Lower lobe of right lung (tissue), 2 donors: ENCODE measurements around the gene EIPR1. TPM values are rescaled to one million over a fixed set of nuclear protein-coding genes. Genes with fewer than 3 reads are reported as not detected.

Experiments used
- ATAC-seq, 2 donors: fragments of 200-7000 bp; cut with Tn5 transposase; one replicate each; pipeline ENCODE4 v1.9.1; 2020 to 2022; ENCODE audit warnings: mild to moderate bottlenecking in 2 of 2, moderate library complexity in 2 of 2
- DNase-seq: peaks from one replicate; pipeline ENCODE4 v3.0.0-alpha.2; 2020
- H3K27ac ChIP-seq: fragments of 200-600 bp; one replicate; pipeline ENCODE4 v1.8.0; 2022
- H3K27me3 ChIP-seq: fragments of 200-600 bp; one replicate; pipeline ENCODE4 v1.8.0; 2022; ENCODE audit warnings: low read depth
- H3K36me3 ChIP-seq: fragments of 200-600 bp; one replicate; pipeline ENCODE4 v1.8.0; 2022; ENCODE audit warnings: mild to moderate bottlenecking
- H3K4me1 ChIP-seq: fragments of 200-600 bp; one replicate; pipeline ENCODE4 v1.8.0; 2022
- H3K4me3 ChIP-seq: fragments of 200-600 bp; one replicate; pipeline ENCODE4 v1.8.0; 2022; ENCODE audit warnings: mild to moderate bottlenecking
- H3K9me3 ChIP-seq: fragments of 200-600 bp; one replicate; pipeline ENCODE4 v1.8.0; 2022
- intact Hi-C: fragments of 100-400 bp; cut with DNase I; formaldehyde crosslinking; loops from one replicate; pipeline ENCODE4 v1.11.0; 2022
- total RNA-seq: library from RNA; stranded (reverse); fragmentation: NEBNext Ultra II Directional; extraction: Animal tissue kit (Norgen Biotek cat#: 25700); gene quantifications from one replicate; pipeline ENCODE4 v1.2.1, GENCODE V29; 2021
- TF ChIP-seq, protein P1 (sequence below): fragments of 200-600 bp; IDR thresholded peaks from one replicate; pipeline ENCODE4 v1.8.0; 2022; ENCODE audit warnings: antibody characterized with exemption, mild to moderate bottlenecking
- donor health status: DM: no; HTN: yes; CAD: no; lungs with severe emphysema.

The EIPR1 gene
- total RNA-seq, 1 donor from 2014 or later, result 14.9 TPM

DNA sequence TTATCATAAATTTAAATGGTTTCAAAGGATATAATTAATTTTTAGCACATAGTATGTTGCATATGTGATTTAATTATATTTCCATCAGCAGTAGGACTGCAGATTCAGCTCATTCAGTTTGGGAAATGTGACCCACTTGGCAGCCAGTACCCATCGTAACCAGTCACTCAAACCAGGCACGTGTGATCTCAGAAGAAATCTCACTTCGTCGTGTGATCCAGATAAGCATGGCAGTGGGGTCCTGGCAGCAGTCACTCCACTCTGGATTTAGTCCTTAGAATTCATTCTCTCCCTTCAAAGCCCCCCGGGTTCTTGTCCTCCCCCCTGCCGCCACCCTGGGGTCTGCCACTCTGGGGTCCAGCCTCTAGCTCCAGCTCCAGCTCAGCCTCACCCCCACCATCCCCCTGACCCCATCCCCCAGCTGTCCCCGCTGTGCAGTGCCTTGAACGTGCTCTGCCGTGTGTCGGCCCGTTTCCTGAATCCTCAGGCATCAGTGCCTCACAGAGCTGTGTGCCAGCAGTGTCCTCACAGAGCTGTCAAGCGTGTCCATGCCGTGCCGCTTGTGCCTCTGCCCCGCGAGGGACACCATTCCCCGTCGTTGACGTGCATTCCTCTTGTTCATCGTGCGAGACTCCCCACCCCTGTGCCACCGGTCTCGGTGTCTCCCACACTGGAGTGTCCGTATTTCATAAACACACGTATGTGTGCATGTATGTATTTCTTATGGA lies 36.7 kb upstream of the EIPR1 start:
- no peak for ATAC-seq
- intact Hi-C loops, result no loop called here
- Histone ChIP-seq H3K36me3 (peaks cover 25% of the 10 kb centered on the region), H3K27me3 (no peaks in the 10 kb centered on the region), H3K27ac (no peak overlapping the region), H3K4me3 (no peak overlapping the region), H3K4me1 (no peaks in the 10 kb centered on the region), H3K9me3 (no peaks in the 10 kb centered on the region)
- TF ChIP-seq, protein P1, sequence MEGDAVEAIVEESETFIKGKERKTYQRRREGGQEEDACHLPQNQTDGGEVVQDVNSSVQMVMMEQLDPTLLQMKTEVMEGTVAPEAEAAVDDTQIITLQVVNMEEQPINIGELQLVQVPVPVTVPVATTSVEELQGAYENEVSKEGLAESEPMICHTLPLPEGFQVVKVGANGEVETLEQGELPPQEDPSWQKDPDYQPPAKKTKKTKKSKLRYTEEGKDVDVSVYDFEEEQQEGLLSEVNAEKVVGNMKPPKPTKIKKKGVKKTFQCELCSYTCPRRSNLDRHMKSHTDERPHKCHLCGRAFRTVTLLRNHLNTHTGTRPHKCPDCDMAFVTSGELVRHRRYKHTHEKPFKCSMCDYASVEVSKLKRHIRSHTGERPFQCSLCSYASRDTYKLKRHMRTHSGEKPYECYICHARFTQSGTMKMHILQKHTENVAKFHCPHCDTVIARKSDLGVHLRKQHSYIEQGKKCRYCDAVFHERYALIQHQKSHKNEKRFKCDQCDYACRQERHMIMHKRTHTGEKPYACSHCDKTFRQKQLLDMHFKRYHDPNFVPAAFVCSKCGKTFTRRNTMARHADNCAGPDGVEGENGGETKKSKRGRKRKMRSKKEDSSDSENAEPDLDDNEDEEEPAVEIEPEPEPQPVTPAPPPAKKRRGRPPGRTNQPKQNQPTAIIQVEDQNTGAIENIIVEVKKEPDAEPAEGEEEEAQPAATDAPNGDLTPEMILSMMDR, result no peak
- no peak for DNase-seq

DNA sequence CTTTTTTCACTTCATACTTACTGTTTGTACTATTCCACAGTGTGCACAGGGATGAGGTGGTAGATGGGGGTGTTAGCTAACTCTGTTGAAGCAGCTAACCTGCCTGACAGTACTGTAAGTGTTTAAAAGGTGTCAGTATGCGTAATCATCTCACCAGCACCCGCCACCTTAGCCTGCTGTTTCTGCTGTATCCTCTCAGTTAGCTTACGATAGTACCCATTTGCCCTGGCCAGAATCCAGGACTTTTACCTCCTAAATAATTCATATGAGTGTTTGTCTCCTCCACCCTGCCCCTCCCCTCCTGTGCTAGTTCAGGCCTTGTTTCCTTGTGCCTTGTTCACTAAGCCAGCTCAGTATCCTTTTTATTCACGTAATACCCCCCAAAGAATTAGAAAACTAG lies 36.1 kb upstream of the EIPR1 start:
- ATAC-seq, result no peak
- Histone ChIP-seq H3K27me3 (no peaks in the 10 kb centered on the region), H3K4me3 (no peak overlapping the region), H3K9me3 (no peaks in the 10 kb centered on the region), H3K27ac (no peak overlapping the region), H3K36me3 (peaks cover 22% of the 10 kb centered on the region), H3K4me1 (no peaks in the 10 kb centered on the region)
- TF ChIP-seq, protein P1, result no peak
- no peak for DNase-seq
- intact Hi-C loops, result no loop called here

DNA sequence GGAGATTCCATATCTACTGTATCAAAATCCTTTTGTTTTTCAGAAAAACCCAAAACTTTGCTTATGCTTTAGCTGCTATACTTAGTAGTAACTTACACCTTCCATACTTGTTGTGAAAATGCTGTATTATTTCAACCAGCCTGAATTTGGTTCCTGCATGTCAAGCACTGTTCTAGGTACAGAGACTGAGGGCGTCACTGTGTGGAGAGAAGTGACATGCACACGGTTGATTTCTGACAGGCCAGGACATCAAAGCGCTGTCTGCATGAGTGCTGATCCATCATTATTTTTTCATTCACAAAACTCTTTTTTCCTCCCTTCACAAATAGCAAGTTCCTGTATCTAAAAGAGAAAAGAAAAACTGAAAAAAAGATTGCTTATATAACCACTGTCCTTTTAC lies 33.5 kb upstream of the EIPR1 start:
- Histone ChIP-seq H3K4me3 (no peak overlapping the region), H3K4me1 (peaks cover 9% of the 10 kb centered on the region), H3K9me3 (no peaks in the 10 kb centered on the region), H3K27me3 (no peaks in the 10 kb centered on the region), H3K27ac (no peak overlapping the region), H3K36me3 (peaks cover 22% of the 10 kb centered on the region)
- ATAC-seq, result no peak
- DNase-seq, result no peak
- intact Hi-C loops, result no loop called here
- TF ChIP-seq, protein P1, result no peak

DNA sequence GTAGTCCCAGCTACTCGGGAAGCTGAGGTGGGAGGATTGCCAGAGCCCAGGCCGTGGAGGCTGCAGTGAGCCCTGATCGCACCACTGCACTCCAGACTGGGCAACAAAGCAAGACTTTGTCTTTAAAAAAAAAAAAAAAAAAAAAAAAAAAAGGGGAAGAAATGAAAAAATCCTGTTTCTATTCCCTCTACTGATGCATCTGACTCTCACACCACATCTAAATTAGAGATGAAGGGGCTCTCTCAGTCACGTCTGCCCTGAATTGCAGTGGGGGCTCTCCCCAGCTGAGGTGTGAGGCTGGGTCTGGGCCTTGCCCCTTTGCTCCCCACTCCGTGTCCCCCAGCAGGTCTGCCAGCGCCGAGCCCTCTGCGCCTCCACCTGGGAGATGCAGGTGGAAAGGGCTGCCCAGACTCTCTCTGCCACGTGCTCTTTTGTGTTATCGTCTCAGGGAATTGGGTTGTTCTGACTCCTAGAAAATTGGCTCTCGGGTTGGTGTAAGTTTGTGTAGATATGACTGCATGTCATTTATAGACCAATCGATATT lies 32.1 kb upstream of the EIPR1 start:
- Histone ChIP-seq H3K4me1 (peaks cover 10% of the 10 kb centered on the region), H3K27me3 (no peaks in the 10 kb centered on the region), H3K9me3 (no peaks in the 10 kb centered on the region), H3K27ac (no peak overlapping the region), H3K36me3 (peaks cover 23% of the 10 kb centered on the region), H3K4me3 (no peak overlapping the region)
- no peak for DNase-seq
- TF ChIP-seq, protein P1, result no peak
- ATAC-seq, result no peak
- intact Hi-C loops, result no loop called here

DNA sequence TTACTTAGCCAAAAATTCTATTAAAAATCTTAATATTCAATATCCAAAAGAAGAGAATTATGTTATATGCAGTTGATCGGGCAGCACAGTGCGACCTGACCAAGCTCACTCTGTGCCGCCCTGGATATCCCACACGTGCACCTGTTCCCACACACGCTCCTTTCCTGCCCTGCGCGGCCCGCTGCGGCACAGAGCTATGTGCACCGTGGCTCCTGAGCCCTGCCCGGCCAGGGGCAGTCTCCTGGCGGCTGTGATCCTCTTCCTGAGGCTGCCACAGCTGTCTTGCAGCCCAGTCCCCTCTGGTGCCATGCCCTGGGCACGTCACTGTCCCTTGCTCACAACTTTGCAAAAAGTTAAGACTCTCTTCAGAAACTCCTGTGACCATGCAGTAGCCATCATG lies 31.2 kb upstream of the EIPR1 start:
- intact Hi-C loops, result no loop called here

More for the DNA sequence above, 31.2 kb upstream of the EIPR1 start:
- Histone ChIP-seq H3K4me3 (no peak overlapping the region), H3K9me3 (no peaks in the 10 kb centered on the region), H3K27me3 (no peaks in the 10 kb centered on the region), H3K27ac (no peak overlapping the region), H3K4me1 (peaks cover 10% of the 10 kb centered on the region), H3K36me3 (peaks cover 19% of the 10 kb centered on the region)
- no peak for ATAC-seq
- TF ChIP-seq, protein P1, result no peak
- no peak for DNase-seq
